PC-3 (cell line): ENCODE data around the gene MOB1A.
"Not testable (repeated sequence)": the region's sequence is repeated elsewhere in the genome, so short reads cannot be mapped to it uniquely, and the experiment has no call there.

Experiments used
- EZH2 ChIP-seq: fragments of 300-600 bp; sonication (generic); IDR thresholded peaks from one replicate; pipeline ENCODE4 v1.6.1; 2017; ENCODE audit warnings: antibody characterized with exemption, mild to moderate bottlenecking, low read length; ENCODE audit not compliant: unreplicated experiment
- TF ChIP-seq, protein P1 (sequence below): fragments of 300-600 bp; sonication (generic); conservative IDR thresholded peaks from 2 replicates; pipeline ENCODE4 v1.5.1; 2017; ENCODE audit warnings: antibody characterized with exemption, low read depth, mild to moderate bottlenecking, low read length

DNA sequence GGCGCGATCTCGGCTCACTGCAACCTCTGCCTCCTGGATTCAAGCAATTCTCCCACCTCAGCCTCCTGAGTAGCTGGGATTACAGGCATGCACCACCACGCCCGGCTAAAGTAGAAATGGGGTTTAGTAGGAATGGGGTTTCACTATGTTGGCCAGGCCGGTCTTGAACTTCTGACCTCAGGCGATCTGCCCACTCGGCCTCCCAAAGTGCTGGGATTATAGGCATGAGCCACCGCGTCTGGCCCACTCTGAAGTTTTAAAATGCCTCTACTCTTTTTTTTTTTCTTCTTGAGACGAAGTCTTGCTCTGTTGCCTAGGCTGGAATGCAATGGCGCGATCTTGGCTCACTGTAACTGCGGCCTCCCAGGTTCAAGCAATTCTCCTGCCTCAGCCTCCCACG lies 8.0 kb upstream of the MOB1A start:
- TF ChIP-seq, protein P1, sequence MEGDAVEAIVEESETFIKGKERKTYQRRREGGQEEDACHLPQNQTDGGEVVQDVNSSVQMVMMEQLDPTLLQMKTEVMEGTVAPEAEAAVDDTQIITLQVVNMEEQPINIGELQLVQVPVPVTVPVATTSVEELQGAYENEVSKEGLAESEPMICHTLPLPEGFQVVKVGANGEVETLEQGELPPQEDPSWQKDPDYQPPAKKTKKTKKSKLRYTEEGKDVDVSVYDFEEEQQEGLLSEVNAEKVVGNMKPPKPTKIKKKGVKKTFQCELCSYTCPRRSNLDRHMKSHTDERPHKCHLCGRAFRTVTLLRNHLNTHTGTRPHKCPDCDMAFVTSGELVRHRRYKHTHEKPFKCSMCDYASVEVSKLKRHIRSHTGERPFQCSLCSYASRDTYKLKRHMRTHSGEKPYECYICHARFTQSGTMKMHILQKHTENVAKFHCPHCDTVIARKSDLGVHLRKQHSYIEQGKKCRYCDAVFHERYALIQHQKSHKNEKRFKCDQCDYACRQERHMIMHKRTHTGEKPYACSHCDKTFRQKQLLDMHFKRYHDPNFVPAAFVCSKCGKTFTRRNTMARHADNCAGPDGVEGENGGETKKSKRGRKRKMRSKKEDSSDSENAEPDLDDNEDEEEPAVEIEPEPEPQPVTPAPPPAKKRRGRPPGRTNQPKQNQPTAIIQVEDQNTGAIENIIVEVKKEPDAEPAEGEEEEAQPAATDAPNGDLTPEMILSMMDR, result not testable (repeated sequence)
- not testable (repeated sequence) for TF ChIP-seq EZH2
